Skeletal muscle tissue (tissue), 4 donors: ENCODE measurements around the gene STMN1. TPM values are rescaled to one million over a fixed set of nuclear protein-coding genes. Genes with fewer than 3 reads are reported as not detected.

Source experiments
- H3K27ac ChIP-seq: one replicate; pipeline ENCODE4 v1.7.0; 2013; ENCODE audit warnings: mild to moderate bottlenecking, low read depth, low read length, inconsistent platforms
- H3K27me3 ChIP-seq, 3 donors: one replicate each; pipeline ENCODE4 v1.7.0; 2013; ENCODE audit warnings: low read length in 3 of 3; ENCODE audit not compliant: control insufficient read depth in 3 of 3, insufficient read depth in 3 of 3
- H3K36me3 ChIP-seq, 3 donors: one replicate each; pipeline ENCODE4 v1.7.0; 2013; ENCODE audit warnings: low read length in 3 of 3; ENCODE audit not compliant: control insufficient read depth in 3 of 3, insufficient read depth in 3 of 3
- H3K4me1 ChIP-seq, 3 donors: one replicate each; pipeline ENCODE4 v1.7.0; 2013; ENCODE audit warnings: low read length in 3 of 3, mild to moderate bottlenecking in 3 of 3; ENCODE audit not compliant: control insufficient read depth in 3 of 3, insufficient read depth in 3 of 3
- H3K4me3 ChIP-seq, 3 donors: one replicate each; pipeline ENCODE4 v1.7.0; 2013; ENCODE audit warnings: low read length in 3 of 3
- H3K9ac ChIP-seq, 3 donors: one replicate each; pipeline ENCODE4 v1.7.0; 2013; ENCODE audit warnings: low read length in 3 of 3, mild to moderate bottlenecking in 3 of 3, moderate library complexity in 2 of 3, low read depth in 1 of 3
- H3K9me3 ChIP-seq, 3 donors: one replicate each; pipeline ENCODE4 v1.7.0; 2013; ENCODE audit warnings: low read length in 3 of 3; ENCODE audit not compliant: control insufficient read depth in 3 of 3
- total RNA-seq: library from RNA; depleted of rRNA; stranded (reverse); fragments of >200 nt; gene quantifications from one replicate; pipeline ENCODE4 v1.2.3, GENCODE V29; 2014
- donor health status: Osteomylitis.

Gene STMN1
- total RNA-seq, 1 donor from 2014 or later = 90.3 TPM

DNA sequence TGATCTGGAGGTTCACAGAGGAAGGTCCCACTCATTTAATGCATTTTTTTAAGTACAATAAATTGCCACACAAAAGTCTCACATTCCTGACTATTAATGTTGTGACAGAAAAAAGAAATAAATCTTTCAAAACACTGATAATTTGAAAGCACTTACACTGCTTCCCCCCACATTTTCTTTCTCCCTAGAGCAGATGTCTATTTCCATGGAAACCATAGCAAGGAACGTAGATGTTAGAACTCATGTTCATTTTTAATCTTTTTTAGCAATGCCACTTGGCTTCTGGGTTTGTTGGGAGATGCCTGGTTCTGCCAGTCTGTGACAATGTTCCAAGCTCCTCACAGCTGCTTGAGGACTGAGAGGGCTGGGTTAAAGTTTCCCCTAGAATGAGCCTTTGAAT, 1.9 kb upstream of the STMN1 start:
- Histone ChIP-seq H3K27ac (no peak overlapping the region), H3K4me3 (no peak overlapping the region), H3K27me3 (no peaks in the 10 kb centered on the region), H3K9me3 (no peaks in the 10 kb centered on the region), H3K4me1 (peaks cover 6 to 10% (median 7%) of the 10 kb centered on the region in 3 donors), H3K36me3 (no peaks in the 10 kb centered on the region), H3K9ac (no peak overlapping the region)

DNA sequence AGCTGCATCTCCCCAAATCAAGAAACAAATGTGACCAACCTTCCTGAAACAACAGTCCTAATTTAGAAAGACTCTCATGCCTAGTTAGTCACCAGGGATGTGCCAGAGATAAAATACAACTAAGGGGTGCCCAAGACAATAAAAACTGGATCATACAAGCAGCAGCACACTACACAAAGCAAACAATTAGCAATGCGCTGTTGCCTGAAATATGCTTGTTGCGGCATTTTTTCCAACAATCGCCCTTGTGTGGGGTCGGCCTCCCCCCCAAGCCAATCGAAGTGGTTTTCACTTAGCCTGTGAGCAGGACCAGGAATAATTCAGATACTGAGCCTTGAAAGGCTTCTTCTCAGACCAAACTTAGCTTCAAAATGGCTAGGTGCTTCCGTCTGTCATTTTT, 1.4 kb upstream of the STMN1 start:
- Histone ChIP-seq H3K9me3 (no peaks in the 10 kb centered on the region), H3K27me3 (no peaks in the 10 kb centered on the region), H3K27ac (no peak overlapping the region), H3K4me3 (no peak overlapping the region), H3K4me1 (peaks cover 6 to 10% (median 7%) of the 10 kb centered on the region in 3 donors), H3K9ac (no peak overlapping the region), H3K36me3 (peaks cover 0 to under 1% (median 0%) of the 10 kb centered on the region in 3 donors)

- H3K27ac ChIP-seq = no peak overlapping the region
- no peaks in the 10 kb centered on the region for H3K9me3 ChIP-seq
- peak overlapping the region; percentile 43 to 70 (median 66) for H3K4me3 ChIP-seq
- H3K36me3 ChIP-seq = peaks cover 0 to 4% (median 0%) of the 10 kb centered on the region in 3 donors
- H3K27me3 ChIP-seq = no peaks in the 10 kb centered on the region
- H3K9ac ChIP-seq = peak overlapping the region; percentile 28 to 68 (median 33)
- H3K4me1 ChIP-seq = peaks cover 6 to 10% (median 7%) of the 10 kb centered on the region in 3 donors
Observed at GRCh38 chr1:25906644-25907300, 553 bp upstream of the STMN1 start.

GRCh38 chr1:25904943-25905679, 1.1 kb downstream of the STMN1 start:
- H3K4me1 ChIP-seq = peaks cover 6 to 10% (median 7%) of the 10 kb centered on the region in 3 donors
- H3K9ac ChIP-seq = peak overlapping the region; percentile 46 to 72 (median 62)
- peaks cover 0 to 16% (median 2%) of the 10 kb centered on the region in 3 donors for H3K36me3 ChIP-seq
- H3K27ac ChIP-seq = no peak overlapping the region
- no peaks in the 10 kb centered on the region for H3K27me3 ChIP-seq
- H3K9me3 ChIP-seq = no peaks in the 10 kb centered on the region
- peak overlapping the region; percentile 66 to 76 (median 73) for H3K4me3 ChIP-seq

- Histone ChIP-seq H3K9me3 (no peaks in the 10 kb centered on the region), H3K27ac (no peak overlapping the region), H3K9ac (no peak overlapping the region), H3K4me1 (peaks cover 6 to 10% (median 7%) of the 10 kb centered on the region in 3 donors), H3K4me3 (no peak overlapping the region), H3K36me3 (peaks cover 0 to 22% (median 3%) of the 10 kb centered on the region in 3 donors), H3K27me3 (no peaks in the 10 kb centered on the region)
Observed at GRCh38 chr1:25903986-25904385, 2.2 kb downstream of the STMN1 start.

DNA sequence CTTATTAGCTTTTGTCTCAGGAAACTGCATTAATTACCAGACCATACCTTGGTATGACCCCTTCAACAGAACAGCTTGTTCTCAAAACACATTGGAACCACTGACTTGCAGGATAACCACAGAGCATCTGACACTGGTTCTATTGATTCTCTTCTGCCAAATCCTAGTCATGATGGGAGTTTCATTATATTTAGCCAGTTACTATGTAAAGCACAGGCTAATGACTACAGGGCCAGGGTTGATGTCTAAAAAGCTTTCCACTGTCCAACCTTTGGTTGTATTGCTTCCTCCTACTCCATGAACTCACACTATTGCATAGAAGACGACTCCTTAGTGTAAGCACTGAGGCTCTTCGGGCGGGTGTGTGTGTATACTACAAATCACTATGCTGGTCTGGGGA, 3.8 kb downstream of the STMN1 start:
- Histone ChIP-seq H3K27me3 (no peaks in the 10 kb centered on the region), H3K9me3 (no peaks in the 10 kb centered on the region), H3K36me3 (peaks cover 0 to 22% (median 4%) of the 10 kb centered on the region in 3 donors), H3K27ac (no peak overlapping the region), H3K9ac (no peak overlapping the region), H3K4me3 (no peak overlapping the region), H3K4me1 (peaks cover 6 to 10% (median 7%) of the 10 kb centered on the region in 3 donors)

DNA sequence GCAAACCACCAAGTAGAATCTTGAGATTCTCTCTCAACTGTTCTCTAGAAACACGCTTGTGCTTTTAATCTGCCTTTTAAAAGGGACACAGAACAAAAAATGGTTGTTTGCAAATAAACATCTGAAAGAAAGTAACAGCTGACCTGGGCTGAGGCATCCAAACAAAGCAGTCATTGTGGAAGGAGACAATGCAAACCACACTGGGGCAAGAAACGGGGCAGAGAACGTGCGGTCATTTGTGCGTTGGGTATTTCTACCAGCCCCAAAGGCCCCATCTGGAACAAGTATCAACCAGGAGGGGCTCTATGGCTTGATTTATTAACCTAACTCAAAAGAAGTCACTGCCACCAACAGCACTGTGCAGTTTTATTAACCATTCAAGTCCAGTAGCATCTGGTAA, 6.0 kb downstream of the STMN1 start:
- H3K9ac ChIP-seq = no peak overlapping the region
- H3K36me3 ChIP-seq = peaks cover 0 to 22% (median 4%) of the 10 kb centered on the region in 3 donors
- H3K27me3 ChIP-seq = no peaks in the 10 kb centered on the region
- H3K4me1 ChIP-seq = peaks cover 14 to 17% (median 15%) of the 10 kb centered on the region in 3 donors
- H3K27ac ChIP-seq = no peak overlapping the region
- no peak overlapping the region for H3K4me3 ChIP-seq
- no peaks in the 10 kb centered on the region for H3K9me3 ChIP-seq

GRCh38 chr1:25899792-25900191, 6.4 kb downstream of the STMN1 start:
- H3K4me3 ChIP-seq = no peak overlapping the region
- H3K9ac ChIP-seq = no peak overlapping the region
- no peaks in the 10 kb centered on the region for H3K9me3 ChIP-seq
- no peaks in the 10 kb centered on the region for H3K27me3 ChIP-seq
- H3K4me1 ChIP-seq = peaks cover 13 to 14% (median 13%) of the 10 kb centered on the region in 3 donors
- H3K27ac ChIP-seq = no peak overlapping the region
- H3K36me3 ChIP-seq = peaks cover 0 to 22% (median 4%) of the 10 kb centered on the region in 3 donors

DNA sequence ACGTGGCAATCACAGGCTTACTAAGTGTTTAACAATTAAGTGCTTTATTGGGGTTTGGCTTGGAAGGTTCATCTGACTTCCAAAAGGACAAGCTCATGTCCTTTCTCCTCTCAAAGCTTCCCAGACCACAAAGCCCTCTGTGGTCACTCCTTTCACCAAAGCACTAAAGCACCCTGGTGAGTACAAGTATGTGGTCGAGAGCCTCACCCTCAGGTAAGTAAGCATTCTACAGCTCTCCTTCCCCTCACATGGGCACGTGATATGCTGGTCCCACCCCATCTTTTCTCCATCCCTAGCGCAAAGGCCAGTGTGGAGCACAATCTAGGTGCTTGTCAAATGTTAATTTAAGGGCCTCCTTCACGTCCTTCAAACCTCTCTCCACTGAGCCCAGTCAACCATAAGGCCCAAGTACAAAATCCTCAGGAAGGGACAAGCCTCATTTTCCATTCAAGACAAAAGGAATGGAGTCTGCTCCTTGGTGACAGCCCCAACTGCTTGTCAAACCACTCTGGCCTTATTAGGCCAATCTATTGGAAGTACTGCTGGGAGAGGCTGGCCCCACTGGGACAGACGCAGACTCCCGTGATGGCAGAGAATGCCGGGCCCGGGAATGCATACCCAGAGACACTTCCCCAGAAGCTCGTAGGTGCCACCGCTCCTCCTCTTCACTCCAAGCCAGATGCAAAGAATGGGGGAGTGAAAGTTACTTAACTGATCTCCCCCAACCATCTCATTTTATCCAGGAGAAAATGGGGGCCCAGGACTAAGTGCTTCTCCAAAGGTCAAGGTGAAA, 7.8 kb downstream of the STMN1 start:
- Histone ChIP-seq H3K27me3 (no peaks in the 10 kb centered on the region), H3K9ac (no peak overlapping the region), H3K36me3 (peaks cover 0 to 22% (median 4%) of the 10 kb centered on the region in 3 donors), H3K4me3 (no peak overlapping the region), H3K27ac (no peak overlapping the region), H3K9me3 (no peaks in the 10 kb centered on the region), H3K4me1 (peaks cover 11 to 14% (median 13%) of the 10 kb centered on the region in 3 donors)
